GM23338 (cell line): ENCODE data around the gene CDC42EP5. TPM values are rescaled to one million over a fixed set of nuclear protein-coding genes. Genes with fewer than 3 reads are reported as not detected.

ENCODE experiments used
- ATAC-seq: fragments of 200-7000 bp; cut with Tn5 transposase; 3 replicates; pipeline ENCODE4 v1.9.1; 2020
- DNase-seq: peaks from one replicate; pipeline ENCODE4 v3.0.0-alpha.2; 2015; ENCODE audit warnings: low spot score
- H2AFZ ChIP-seq: fragments of 200-600 bp; sonication (generic); 2 replicates; pipeline ENCODE4 v1.8.0; 2016; ENCODE audit warnings: antibody characterized with exemption, mild to moderate bottlenecking, moderate library complexity
- H3F3A ChIP-seq: fragments of 200-600 bp; sonication (generic); replicated peaks from 2 replicates; pipeline ENCODE4 v1.8.0; 2017; ENCODE audit warnings: antibody characterized with exemption, mixed run types, low read depth
- H3K27ac ChIP-seq: fragments of 200-600 bp; sonication (generic); 2 replicates; pipeline ENCODE4 v1.6.1; 2016; ENCODE audit warnings: low read depth
- H3K27me3 ChIP-seq: fragments of 200-600 bp; sonication (generic); 2 replicates; pipeline ENCODE4 v1.8.0; 2016; ENCODE audit warnings: mild to moderate bottlenecking, mixed run types, moderate library complexity; ENCODE audit not compliant: insufficient read depth
- H3K36me3 ChIP-seq: fragments of 200-600 bp; sonication (generic); 2 replicates; pipeline ENCODE4 v1.8.0; 2016; ENCODE audit warnings: mild to moderate bottlenecking; ENCODE audit not compliant: insufficient read depth
- H3K4me1 ChIP-seq: fragments of 200-600 bp; sonication (generic); 2 replicates; pipeline ENCODE4 v1.8.0; 2016; ENCODE audit warnings: mild to moderate bottlenecking, moderate library complexity; ENCODE audit not compliant: insufficient read depth
- H3K4me2 ChIP-seq: fragments of 200-600 bp; sonication (generic); 2 replicates; pipeline ENCODE4 v1.7.1; 2017; ENCODE audit warnings: mixed run types
- H3K4me3 ChIP-seq: fragments of 200-600 bp; sonication (generic); 2 replicates; pipeline ENCODE4 v1.6.1; 2016; ENCODE audit warnings: mixed run types
- H3K79me2 ChIP-seq: fragments of 200-600 bp; sonication (generic); replicated peaks from 2 replicates; pipeline ENCODE4 v1.8.0; 2017; ENCODE audit warnings: mild to moderate bottlenecking; ENCODE audit not compliant: insufficient read depth
- H3K9me2 ChIP-seq: fragments of 200-600 bp; sonication (generic); 2 replicates; pipeline ENCODE4 v1.8.0; 2017; ENCODE audit not compliant: insufficient read depth
- H4K20me1 ChIP-seq: fragments of 200-600 bp; sonication (generic); replicated peaks from 2 replicates; pipeline ENCODE4 v1.8.0; 2017; ENCODE audit warnings: mild to moderate bottlenecking; ENCODE audit not compliant: insufficient read depth
- H3K27ac Mint-ChIP-seq: 2 replicates; pipeline ENCODE4 v1.8.0; 2020; ENCODE audit warnings: inconsistent platforms, mild to moderate bottlenecking, moderate library complexity, mixed read lengths
- H3K27me3 Mint-ChIP-seq: 3 replicates; pipeline ENCODE4 v1.8.0; 2022; ENCODE audit warnings: low read depth, mild to moderate bottlenecking, moderate library complexity, mixed read lengths, inconsistent platforms; ENCODE audit not compliant: insufficient read depth, poor library complexity
- H3K36me3 Mint-ChIP-seq: 3 replicates; pipeline ENCODE4 v1.8.0; 2021; ENCODE audit warnings: low read depth, mild to moderate bottlenecking, inconsistent platforms, moderate library complexity, mixed read lengths
- H3K4me1 Mint-ChIP-seq: 3 replicates; pipeline ENCODE4 v1.8.0; 2020; ENCODE audit warnings: mild to moderate bottlenecking, inconsistent platforms, mixed read lengths
- H3K4me3 Mint-ChIP-seq: 3 replicates; pipeline ENCODE4 v1.8.0; 2021; ENCODE audit warnings: moderate library complexity, mild to moderate bottlenecking, inconsistent platforms, mixed read lengths
- H3K9me3 Mint-ChIP-seq: 3 replicates; pipeline ENCODE4 v1.8.0; 2020; ENCODE audit warnings: moderate library complexity, mild to moderate bottlenecking, inconsistent platforms, mixed read lengths
- CREB1 ChIP-seq: fragments of 250-450 bp; sonication (Bioruptor Pico); IDR thresholded peaks from 2 replicates; pipeline ENCODE4 v1.5.0; 2020; ENCODE audit warnings: low read depth, mild to moderate bottlenecking, moderate library complexity
- EZH2 ChIP-seq: fragments of 200-600 bp; sonication (generic); IDR thresholded peaks from one replicate; pipeline ENCODE4 v1.8.0; 2017; ENCODE audit warnings: antibody characterized with exemption, mild to moderate bottlenecking, low read depth; ENCODE audit not compliant: unreplicated experiment
- EZH2phosphoT487 ChIP-seq: fragments of 200-600 bp; sonication (generic); IDR thresholded peaks from one replicate; pipeline ENCODE4 v1.8.1; 2018; ENCODE audit warnings: antibody characterized with exemption; ENCODE audit not compliant: unreplicated experiment
- JUNB ChIP-seq: IDR thresholded peaks from one replicate; pipeline ENCODE4 v1.6.1; 2016; ENCODE audit warnings: antibody characterized with exemption; ENCODE audit not compliant: unreplicated experiment
- STAT1 ChIP-seq: IDR thresholded peaks from one replicate; pipeline ENCODE4 v1.6.1; 2016; ENCODE audit warnings: antibody characterized with exemption; ENCODE audit not compliant: unreplicated experiment
- ZNF114 ChIP-seq: fragments of 250-450 bp; sonication (Bioruptor Pico); IDR thresholded peaks from 2 replicates; pipeline ENCODE4 v1.5.0; 2020; ENCODE audit warnings: mild to moderate bottlenecking, moderate library complexity
- ZNF331 ChIP-seq: fragments of 250-450 bp; sonication (Bioruptor Pico); IDR thresholded peaks from 2 replicates; pipeline ENCODE4 v1.5.0; 2020; ENCODE audit warnings: low read depth, mild to moderate bottlenecking, moderate library complexity
- ZNF462 ChIP-seq: fragments of 250-450 bp; sonication (Bioruptor Pico); IDR thresholded peaks from 2 replicates; pipeline ENCODE4 v1.5.0; 2020; ENCODE audit warnings: mild to moderate bottlenecking, moderate library complexity
- polyA plus RNA-seq: library from polyadenylated mRNA; unstranded; fragments of >200 nt; fragmentation: Nextera tagmentation; extraction: Ambion mirVana; gene quantifications from 2 replicates; pipeline ENCODE4 v1.2.1, GENCODE V29; 2016
- total RNA-seq: library from RNA; depleted of rRNA; stranded (reverse); fragments of >200 nt; shearing (Covaris generic); gene quantifications from 2 replicates; pipeline ENCODE4 v1.2.3, GENCODE V29; 2014
- TF ChIP-seq, protein P1 (sequence below): IDR thresholded peaks from one replicate; pipeline ENCODE4 v1.6.1; 2018; ENCODE audit warnings: antibody characterized with exemption; ENCODE audit not compliant: unreplicated experiment
- TF ChIP-seq, protein P2 (sequence below), 2 experiments: fragments of 200-600 bp in 1 of 2; sonication (generic) in 1 of 2; conservative IDR thresholded peaks; 2 replicates each; pipeline versions ENCODE4 v1.5.1 to v1.6.1; 2016 to 2017; ENCODE audit warnings: antibody characterized with exemption in 2 of 2, low read depth in 2 of 2, mild to moderate bottlenecking in 2 of 2, moderate library complexity in 1 of 2
- TF ChIP-seq, protein P3 (sequence below): IDR thresholded peaks from 2 replicates; pipeline ENCODE4 v1.6.1; 2016; ENCODE audit warnings: antibody characterized with exemption

The CDC42EP5 gene
- total and polyA plus RNA-seq, 2 experiments from 2014 or later = 1.4 to 3.4 TPM

GRCh38 chr19:54428323-54429175 lies 44.5 kb downstream of the CDC42EP5 start:
- no peaks in the 10 kb centered on the region; the same call in 2 of the 3 replicates for H3K9me3 Mint-ChIP-seq
- peaks cover 15% of the 10 kb centered on the region for H3K4me1 Mint-ChIP-seq
- H3K27me3 Mint-ChIP-seq = peaks cover 27% of the 10 kb centered on the region

More at GRCh38 chr19:54428323-54429175, 44.5 kb downstream of the CDC42EP5 start:
- H3K4me1 ChIP-seq = no peaks in the 10 kb centered on the region
- H3K4me3 Mint-ChIP-seq = no peak overlapping the region
- H2AFZ ChIP-seq = no peak overlapping the region
- no peaks in the 10 kb centered on the region for H3K79me2 ChIP-seq
- H3F3A ChIP-seq = no peaks in the 10 kb centered on the region
- H3K27ac ChIP-seq = no peak overlapping the region
- no peaks in the 10 kb centered on the region for H3K9me2 ChIP-seq
- H3K36me3 ChIP-seq = no peaks in the 10 kb centered on the region
- no peak for DNase-seq
- TF ChIP-seq ZNF114 (CRISPR knock-in tag) (no peak), EZH2phosphoT487 (no peak), JUNB (no peak), CREB1 (no peak), STAT1 (no peak), EZH2 (no peak), ZNF331 (CRISPR knock-in tag) (no peak), ZNF462 (CRISPR knock-in tag) (no peak)
- TF ChIP-seq, protein P1, sequence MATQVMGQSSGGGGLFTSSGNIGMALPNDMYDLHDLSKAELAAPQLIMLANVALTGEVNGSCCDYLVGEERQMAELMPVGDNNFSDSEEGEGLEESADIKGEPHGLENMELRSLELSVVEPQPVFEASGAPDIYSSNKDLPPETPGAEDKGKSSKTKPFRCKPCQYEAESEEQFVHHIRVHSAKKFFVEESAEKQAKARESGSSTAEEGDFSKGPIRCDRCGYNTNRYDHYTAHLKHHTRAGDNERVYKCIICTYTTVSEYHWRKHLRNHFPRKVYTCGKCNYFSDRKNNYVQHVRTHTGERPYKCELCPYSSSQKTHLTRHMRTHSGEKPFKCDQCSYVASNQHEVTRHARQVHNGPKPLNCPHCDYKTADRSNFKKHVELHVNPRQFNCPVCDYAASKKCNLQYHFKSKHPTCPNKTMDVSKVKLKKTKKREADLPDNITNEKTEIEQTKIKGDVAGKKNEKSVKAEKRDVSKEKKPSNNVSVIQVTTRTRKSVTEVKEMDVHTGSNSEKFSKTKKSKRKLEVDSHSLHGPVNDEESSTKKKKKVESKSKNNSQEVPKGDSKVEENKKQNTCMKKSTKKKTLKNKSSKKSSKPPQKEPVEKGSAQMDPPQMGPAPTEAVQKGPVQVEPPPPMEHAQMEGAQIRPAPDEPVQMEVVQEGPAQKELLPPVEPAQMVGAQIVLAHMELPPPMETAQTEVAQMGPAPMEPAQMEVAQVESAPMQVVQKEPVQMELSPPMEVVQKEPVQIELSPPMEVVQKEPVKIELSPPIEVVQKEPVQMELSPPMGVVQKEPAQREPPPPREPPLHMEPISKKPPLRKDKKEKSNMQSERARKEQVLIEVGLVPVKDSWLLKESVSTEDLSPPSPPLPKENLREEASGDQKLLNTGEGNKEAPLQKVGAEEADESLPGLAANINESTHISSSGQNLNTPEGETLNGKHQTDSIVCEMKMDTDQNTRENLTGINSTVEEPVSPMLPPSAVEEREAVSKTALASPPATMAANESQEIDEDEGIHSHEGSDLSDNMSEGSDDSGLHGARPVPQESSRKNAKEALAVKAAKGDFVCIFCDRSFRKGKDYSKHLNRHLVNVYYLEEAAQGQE = no peak
- TF ChIP-seq, protein P2, sequence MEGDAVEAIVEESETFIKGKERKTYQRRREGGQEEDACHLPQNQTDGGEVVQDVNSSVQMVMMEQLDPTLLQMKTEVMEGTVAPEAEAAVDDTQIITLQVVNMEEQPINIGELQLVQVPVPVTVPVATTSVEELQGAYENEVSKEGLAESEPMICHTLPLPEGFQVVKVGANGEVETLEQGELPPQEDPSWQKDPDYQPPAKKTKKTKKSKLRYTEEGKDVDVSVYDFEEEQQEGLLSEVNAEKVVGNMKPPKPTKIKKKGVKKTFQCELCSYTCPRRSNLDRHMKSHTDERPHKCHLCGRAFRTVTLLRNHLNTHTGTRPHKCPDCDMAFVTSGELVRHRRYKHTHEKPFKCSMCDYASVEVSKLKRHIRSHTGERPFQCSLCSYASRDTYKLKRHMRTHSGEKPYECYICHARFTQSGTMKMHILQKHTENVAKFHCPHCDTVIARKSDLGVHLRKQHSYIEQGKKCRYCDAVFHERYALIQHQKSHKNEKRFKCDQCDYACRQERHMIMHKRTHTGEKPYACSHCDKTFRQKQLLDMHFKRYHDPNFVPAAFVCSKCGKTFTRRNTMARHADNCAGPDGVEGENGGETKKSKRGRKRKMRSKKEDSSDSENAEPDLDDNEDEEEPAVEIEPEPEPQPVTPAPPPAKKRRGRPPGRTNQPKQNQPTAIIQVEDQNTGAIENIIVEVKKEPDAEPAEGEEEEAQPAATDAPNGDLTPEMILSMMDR (conservative IDR thresholded peaks at IDR 0.05; ENCODE audit: low read depth in 2 of 2) = no peak
- TF ChIP-seq, protein P3, sequence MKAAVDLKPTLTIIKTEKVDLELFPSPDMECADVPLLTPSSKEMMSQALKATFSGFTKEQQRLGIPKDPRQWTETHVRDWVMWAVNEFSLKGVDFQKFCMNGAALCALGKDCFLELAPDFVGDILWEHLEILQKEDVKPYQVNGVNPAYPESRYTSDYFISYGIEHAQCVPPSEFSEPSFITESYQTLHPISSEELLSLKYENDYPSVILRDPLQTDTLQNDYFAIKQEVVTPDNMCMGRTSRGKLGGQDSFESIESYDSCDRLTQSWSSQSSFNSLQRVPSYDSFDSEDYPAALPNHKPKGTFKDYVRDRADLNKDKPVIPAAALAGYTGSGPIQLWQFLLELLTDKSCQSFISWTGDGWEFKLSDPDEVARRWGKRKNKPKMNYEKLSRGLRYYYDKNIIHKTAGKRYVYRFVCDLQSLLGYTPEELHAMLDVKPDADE = no peak
- peaks cover 42% of the 10 kb centered on the region for H3K36me3 Mint-ChIP-seq
- H3K27ac Mint-ChIP-seq = no peak overlapping the region
- no peak for ATAC-seq
- no peak overlapping the region for H3K4me2 ChIP-seq
- no peaks in the 10 kb centered on the region; the same call in 1 of the 2 replicates for H4K20me1 ChIP-seq
- H3K27me3 ChIP-seq = no peaks in the 10 kb centered on the region
- H3K4me3 ChIP-seq = no peak overlapping the region
